Endothelial cell of umbilical vein (primary cell): Measurements from ENCODE around the gene ZNF319. TPM values are rescaled to one million over a fixed set of nuclear protein-coding genes. Genes with fewer than 3 reads are reported as not detected.

Source experiments
- BruUV-seq: library from RNA; stranded (reverse); fragments of 400-500 nt; replicated peaks from 2 replicates; lab custom pipeline; 2021; lab: Mats Ljungman, UMichigan
- CTCF ChIA-PET: fragments of 300-600, 350-600 bp; sonication (Branson Sonifier 250); formaldehyde crosslinking; loops from one replicate; lab custom pipeline; 2021; ENCODE audit warnings: antibody characterized with exemption, inconsistent platforms; lab: Charles Lee
- POLR2A ChIA-PET: fragments of 300-600, 350-600 bp; sonication (Branson Sonifier 250); formaldehyde crosslinking; loops from one replicate; lab custom pipeline; 2021; ENCODE audit warnings: antibody characterized with exemption, inconsistent platforms; lab: Charles Lee
- DNase-seq: peaks from one replicate; pipeline ENCODE4 v3.0.0-alpha.2; 2011; ENCODE audit warnings: low read depth, low spot score
- FAIRE-seq: peaks from 2 replicates; lab custom pipeline; 2011; peaks lifted over from hg19 to GRCh38; lab: Jason Lieb, UNC
- H2AFZ ChIP-seq: 2 replicates; pipeline ENCODE4 v1.6.0; 2012; ENCODE audit warnings: low read depth, low read length, control low read depth, inconsistent platforms
- H3K27ac ChIP-seq: 2 replicates; pipeline ENCODE4 v1.5.1; 2011; ENCODE audit warnings: low read depth, mild to moderate bottlenecking, control low read depth, low read length, moderate library complexity; ENCODE audit not compliant: insufficient read depth
- H3K27me3 ChIP-seq, 2 experiments: 2 replicates each; pipeline versions ENCODE4 v1.6.0 to v1.6.1; 2011; ENCODE audit warnings: low read length in 2 of 2, mixed read lengths in 1 of 2; ENCODE audit not compliant: control insufficient read depth in 2 of 2, insufficient read depth in 2 of 2
- H3K36me3 ChIP-seq, 2 experiments: 2 replicates in 1 of 2; 3 replicates in 1 of 2; pipeline ENCODE4 v1.5.1; 2011; ENCODE audit warnings: low read length in 2 of 2, mild to moderate bottlenecking in 1 of 2, moderate library complexity in 1 of 2; ENCODE audit not compliant: control insufficient read depth in 2 of 2, insufficient read depth in 2 of 2; ENCODE audit errors: extremely low read depth in 1 of 2
- H3K4me1 ChIP-seq: 3 replicates; pipeline ENCODE4 v1.5.1; 2011; ENCODE audit warnings: mild to moderate bottlenecking, low read length; ENCODE audit not compliant: control insufficient read depth, insufficient read depth; ENCODE audit errors: extremely low read depth
- H3K4me2 ChIP-seq: 2 replicates; pipeline ENCODE4 v1.6.1; 2011; ENCODE audit warnings: low read length, control low read depth, mixed read lengths; ENCODE audit not compliant: insufficient read depth
- H3K4me3 ChIP-seq, 3 experiments: fragments of 200-600 bp in 1 of 3; sonication (generic), shearing (Covaris generic) in 1 of 3; replicated peaks in 1 of 3; 2 replicates each; pipeline ENCODE4 v1.5.1; 2011 to 2016; ENCODE audit warnings: control low read depth in 3 of 3, low read length in 3 of 3, mild to moderate bottlenecking in 2 of 3, inconsistent platforms in 1 of 3, low read depth in 1 of 3, moderate library complexity in 1 of 3; ENCODE audit not compliant: insufficient read depth in 1 of 3
- H3K79me2 ChIP-seq: 2 replicates; pipeline ENCODE4 v1.6.0; 2012; ENCODE audit warnings: low read length, inconsistent platforms; ENCODE audit not compliant: control insufficient read depth, insufficient read depth
- H3K9ac ChIP-seq: replicated peaks from 2 replicates; pipeline ENCODE3; 2011; ENCODE audit warnings: low read length, control low read depth; ENCODE audit not compliant: insufficient read depth; ENCODE audit errors: extremely low read depth
- H3K9me1 ChIP-seq: replicated peaks from 3 replicates; pipeline ENCODE4 v1.6.0; 2011; ENCODE audit warnings: mild to moderate bottlenecking, low read length; ENCODE audit not compliant: control insufficient read depth, insufficient read depth; ENCODE audit errors: extremely low read depth
- H3K9me3 ChIP-seq: replicated peaks from 2 replicates; pipeline ENCODE4 v1.5.1; 2012; ENCODE audit warnings: low read length, inconsistent platforms; ENCODE audit not compliant: control insufficient read depth, insufficient read depth
- H4K20me1 ChIP-seq: replicated peaks from 2 replicates; pipeline ENCODE3; 2011; ENCODE audit warnings: mild to moderate bottlenecking, low read length; ENCODE audit not compliant: control insufficient read depth, insufficient read depth; ENCODE audit errors: extremely low read depth
- CTCF ChIP-seq, 2 donors: IDR thresholded peaks; 1 replicate in 1 of 2; 2 replicates in 1 of 2; pipeline ENCODE4 v1.5.1; 2011; ENCODE audit warnings: low read length in 2 of 2, mild to moderate bottlenecking in 2 of 2, moderate library complexity in 2 of 2, control low read depth in 1 of 2, inconsistent platforms in 1 of 2, low read depth in 1 of 2; ENCODE audit not compliant: insufficient read depth in 1 of 2; ENCODE audit errors: extremely low read depth in 1 of 2
- EZH2 ChIP-seq: IDR thresholded peaks from 2 replicates; pipeline ENCODE4 v1.6.1; 2012; ENCODE audit warnings: borderline replicate concordance, low read depth, mild to moderate bottlenecking, moderate library complexity, low read length, inconsistent platforms; ENCODE audit not compliant: severe bottlenecking
- FOS ChIP-seq: IDR thresholded peaks from 2 replicates; pipeline ENCODE4 v1.6.1; 2011; ENCODE audit warnings: mild to moderate bottlenecking, low read length, moderate library complexity, borderline replicate concordance; ENCODE audit not compliant: insufficient read depth
- GATA2 ChIP-seq: IDR thresholded peaks from 2 replicates; pipeline ENCODE4 v1.7.0; 2011; ENCODE audit warnings: low read depth, mild to moderate bottlenecking, moderate library complexity, mixed read lengths, low read length; ENCODE audit not compliant: insufficient read length, insufficient read depth
- JUN ChIP-seq: IDR thresholded peaks from 2 replicates; pipeline ENCODE4 v1.6.1; 2011; ENCODE audit warnings: borderline replicate concordance, low read depth; ENCODE audit not compliant: insufficient read length, insufficient read depth
- MYC ChIP-seq: IDR thresholded peaks from one replicate; pipeline ENCODE4 v1.6.1; 2011; ENCODE audit warnings: mild to moderate bottlenecking, low read depth, low read length
- POLR2A ChIP-seq: IDR thresholded peaks from 2 replicates; pipeline ENCODE4 v1.6.1; 2012; ENCODE audit warnings: low read depth, mild to moderate bottlenecking, control low read depth, low read length
- POLR2AphosphoS5 ChIP-seq: IDR thresholded peaks from 2 replicates; pipeline ENCODE4 v1.6.1; 2012; ENCODE audit warnings: low read depth, mild to moderate bottlenecking, control low read depth, low read length, moderate library complexity; ENCODE audit not compliant: insufficient read depth
- dilution Hi-C: fragments of 300-500 bp; cut with MboI; formaldehyde crosslinking; loops from one replicate; pipeline ENCODE4 v1.15.0; 2019; ENCODE audit warnings: low sequenced_read_pairs; ENCODE audit not compliant: extremely low pct_ligation_motif_present
- intact Hi-C: fragments of 100-400 bp; cut with micrococcal nuclease; formaldehyde crosslinking; loops from one replicate; pipeline ENCODE4 v1.10.0; 2022
- polyA plus RNA-seq, 4 experiments: library from polyadenylated mRNA; depleted of rRNA in 3 of 4; stranded (reverse) in 3 of 4; unstranded in 1 of 4; fragments of >200 nt; gene quantifications; 2 replicates each; pipeline versions ENCODE4 v1.2.1 to v1.2.3, GENCODE V29; 2011 to 2012; ENCODE audit warnings: missing spikeins in 1 of 4
- total RNA-seq: library from RNA; stranded (reverse); gene quantifications from 2 replicates; pipeline ENCODE4 v1.2.3, GENCODE V29; 2021
- TF ChIP-seq, protein P1 (sequence below): IDR thresholded peaks from 2 replicates; pipeline ENCODE4 v1.6.1; 2011; ENCODE audit not compliant: insufficient read depth, insufficient read length

Gene ZNF319
- total and polyA plus RNA-seq, 2 donors (not counting 3 experiments of a cell fraction or from before 2014, with no cell fraction given): 5.4 to 9.9 TPM

DNA sequence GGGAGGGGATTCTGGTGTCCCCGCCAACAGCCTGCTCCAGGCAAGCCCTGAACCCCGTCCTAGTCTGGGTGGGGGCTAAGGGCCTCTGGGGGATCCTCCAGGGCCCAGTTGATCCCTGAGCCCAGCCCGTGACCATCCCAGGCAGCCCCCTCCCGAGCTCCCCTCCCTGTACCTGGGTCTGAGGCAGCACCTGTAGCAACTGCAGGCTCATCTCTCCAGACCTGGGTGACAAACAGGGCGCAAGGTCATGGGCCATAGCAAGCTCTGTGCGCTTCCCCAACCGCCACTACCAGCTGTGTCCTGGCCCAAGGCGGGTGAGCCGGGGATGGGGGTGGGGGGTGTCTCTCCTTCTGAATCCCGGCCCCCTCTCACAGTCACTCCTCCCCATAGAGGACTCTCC is 40.2 kb downstream of the ZNF319 start:
- CTCF ChIA-PET: no interaction called here
- FAIRE-seq (no peak), DNase-seq (no peak)
- Histone ChIP-seq H3K4me3 (no peak overlapping the region), H3K27me3 (no peaks in the 10 kb centered on the region), H3K36me3 (no peaks in the 10 kb centered on the region), H2AFZ (no peak overlapping the region), H3K27ac (no peak overlapping the region), H3K79me2 (no peaks in the 10 kb centered on the region), H3K9me1 (no peaks in the 10 kb centered on the region), H4K20me1 (no peaks in the 10 kb centered on the region), H3K9me3 (no peaks in the 10 kb centered on the region), H3K4me1 (no peaks in the 10 kb centered on the region), H3K9ac (no peak overlapping the region), H3K4me2 (no peak overlapping the region)
- no TSS peak for BruUV-seq
- TF ChIP-seq, protein P1, sequence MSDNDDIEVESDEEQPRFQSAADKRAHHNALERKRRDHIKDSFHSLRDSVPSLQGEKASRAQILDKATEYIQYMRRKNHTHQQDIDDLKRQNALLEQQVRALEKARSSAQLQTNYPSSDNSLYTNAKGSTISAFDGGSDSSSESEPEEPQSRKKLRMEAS: no peak
- TF ChIP-seq MYC: no peak
- TF ChIP-seq CTCF (IDR thresholded peaks at IDR 0.05; ENCODE audit: extremely low read depth in 1 of 2, insufficient read depth in 1 of 2, low read depth in 1 of 2, low read length in 2 of 2): no peak
- no peak for TF ChIP-seq JUN
- TF ChIP-seq POLR2A: no peak
- no peak for TF ChIP-seq POLR2AphosphoS5
- TF ChIP-seq FOS: no peak
- no peak for TF ChIP-seq EZH2
- no peak for TF ChIP-seq GATA2
- intact Hi-C loops: no loop called here
- dilution Hi-C loops: no loop called here
- POLR2A ChIA-PET: no interaction called here
